ENCODE measurements around the gene AGPAT2.

AGPAT2 gene

GRCh38 chr9:136673975-136674785 lies 13.1 kb downstream of the AGPAT2 start:
- H3K4me3 ChIP-seq (ENCODE audit: low read length) = no peak overlapping the region
- no peaks in the 10 kb centered on the region for H3K79me2 ChIP-seq (ENCODE audit: low read length)
- H3K9ac ChIP-seq (ENCODE audit: low read length) = no peak overlapping the region
- peaks cover 13% of the 10 kb centered on the region for H3K27me3 ChIP-seq (ENCODE audit: low read depth, low read length)
- no peaks in the 10 kb centered on the region for H3K9me3 ChIP-seq (ENCODE audit: insufficient read depth, low read length)
- no peak overlapping the region for H3K4me2 ChIP-seq (ENCODE audit: low read length)
- H3K27ac ChIP-seq (ENCODE audit: low read length) = no peak overlapping the region
- no peaks in the 10 kb centered on the region for H3K4me1 ChIP-seq (ENCODE audit: low read length)
- H4K20me1 ChIP-seq (ENCODE audit: insufficient read depth, low read length) = peaks cover 6% of the 10 kb centered on the region
- TF ChIP-seq EZH2phosphoT487 (IDR thresholded peaks at IDR 0.05; ENCODE audit: low read depth) = no peak
- TF ChIP-seq, protein P1, sequence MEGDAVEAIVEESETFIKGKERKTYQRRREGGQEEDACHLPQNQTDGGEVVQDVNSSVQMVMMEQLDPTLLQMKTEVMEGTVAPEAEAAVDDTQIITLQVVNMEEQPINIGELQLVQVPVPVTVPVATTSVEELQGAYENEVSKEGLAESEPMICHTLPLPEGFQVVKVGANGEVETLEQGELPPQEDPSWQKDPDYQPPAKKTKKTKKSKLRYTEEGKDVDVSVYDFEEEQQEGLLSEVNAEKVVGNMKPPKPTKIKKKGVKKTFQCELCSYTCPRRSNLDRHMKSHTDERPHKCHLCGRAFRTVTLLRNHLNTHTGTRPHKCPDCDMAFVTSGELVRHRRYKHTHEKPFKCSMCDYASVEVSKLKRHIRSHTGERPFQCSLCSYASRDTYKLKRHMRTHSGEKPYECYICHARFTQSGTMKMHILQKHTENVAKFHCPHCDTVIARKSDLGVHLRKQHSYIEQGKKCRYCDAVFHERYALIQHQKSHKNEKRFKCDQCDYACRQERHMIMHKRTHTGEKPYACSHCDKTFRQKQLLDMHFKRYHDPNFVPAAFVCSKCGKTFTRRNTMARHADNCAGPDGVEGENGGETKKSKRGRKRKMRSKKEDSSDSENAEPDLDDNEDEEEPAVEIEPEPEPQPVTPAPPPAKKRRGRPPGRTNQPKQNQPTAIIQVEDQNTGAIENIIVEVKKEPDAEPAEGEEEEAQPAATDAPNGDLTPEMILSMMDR (IDR thresholded peaks at IDR 0.05; ENCODE audit: low read depth, low read length) = no peak
- no peak overlapping the region for H2AFZ ChIP-seq (ENCODE audit: low read depth, low read length)
- no peaks in the 10 kb centered on the region for H3K36me3 ChIP-seq (replicated peaks; ENCODE audit: low read depth, low read length)

- no peak overlapping the region for H3K4me3 ChIP-seq (ENCODE audit: low read length)
- H3K4me2 ChIP-seq (ENCODE audit: low read length) = no peak overlapping the region
- H3K9ac ChIP-seq (ENCODE audit: low read length) = no peak overlapping the region
- H3K27ac ChIP-seq (ENCODE audit: low read length) = no peak overlapping the region
- no peaks in the 10 kb centered on the region for H3K9me3 ChIP-seq (ENCODE audit: insufficient read depth, low read length)
- no peak for TF ChIP-seq EZH2phosphoT487 (IDR thresholded peaks at IDR 0.05; ENCODE audit: low read depth)
- TF ChIP-seq, protein P1 (IDR thresholded peaks at IDR 0.05; ENCODE audit: low read depth, low read length) = no peak
- H2AFZ ChIP-seq (ENCODE audit: low read depth, low read length) = no peak overlapping the region
- no peaks in the 10 kb centered on the region for H3K79me2 ChIP-seq (ENCODE audit: low read length)
- H3K4me1 ChIP-seq (ENCODE audit: low read length) = no peaks in the 10 kb centered on the region
- peaks cover 13% of the 10 kb centered on the region for H3K27me3 ChIP-seq (ENCODE audit: low read depth, low read length)
- H4K20me1 ChIP-seq (ENCODE audit: insufficient read depth, low read length) = no peaks in the 10 kb centered on the region
- no peaks in the 10 kb centered on the region for H3K36me3 ChIP-seq (replicated peaks; ENCODE audit: low read depth, low read length)
These were observed 13.9 kb downstream of the AGPAT2 start for GRCh38 chr9:136673088-136673974.

DNA sequence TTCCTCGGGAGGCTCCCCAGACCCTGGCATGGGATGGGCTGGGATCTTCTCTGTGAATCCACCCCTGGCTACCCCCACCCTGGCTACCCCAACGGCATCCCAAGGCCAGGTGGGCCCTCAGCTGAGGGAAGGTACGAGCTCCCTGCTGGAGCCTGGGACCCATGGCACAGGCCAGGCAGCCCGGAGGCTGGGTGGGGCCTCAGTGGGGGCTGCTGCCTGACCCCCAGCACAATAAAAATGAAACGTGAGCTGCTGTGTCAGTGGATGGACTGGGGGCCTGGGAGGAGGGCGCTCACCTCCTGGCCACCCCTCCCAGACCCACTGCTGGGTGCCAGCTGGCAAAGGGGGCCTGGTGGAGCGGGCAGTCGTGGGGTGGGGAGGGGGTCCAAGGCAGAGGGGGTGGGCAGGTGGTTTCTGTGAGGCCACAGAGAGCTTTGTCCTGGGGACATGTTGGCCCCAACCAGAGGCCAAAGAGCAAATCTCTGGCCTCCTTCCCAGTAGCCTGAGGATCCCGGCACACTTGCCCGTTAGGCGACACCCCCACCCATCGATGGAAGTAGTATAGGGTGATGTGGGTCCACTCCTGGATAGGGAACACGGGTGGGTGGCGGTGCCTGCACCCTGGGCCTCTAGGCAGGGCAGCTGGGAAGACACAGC lies 14.7 kb downstream of the AGPAT2 start:
- Histone ChIP-seq H4K20me1 (ENCODE audit: insufficient read depth, low read length) (no peaks in the 10 kb centered on the region), H3K79me2 (ENCODE audit: low read length) (no peaks in the 10 kb centered on the region), H3K9me3 (ENCODE audit: insufficient read depth, low read length) (no peaks in the 10 kb centered on the region), H3K9ac (ENCODE audit: low read length) (no peak overlapping the region), H3K27ac (ENCODE audit: low read length) (no peak overlapping the region), H3K4me3 (ENCODE audit: low read length) (no peak overlapping the region), H2AFZ (ENCODE audit: low read depth, low read length) (no peak overlapping the region), H3K4me1 (ENCODE audit: low read length) (no peaks in the 10 kb centered on the region), H3K36me3 (replicated peaks; ENCODE audit: low read depth, low read length) (no peaks in the 10 kb centered on the region), H3K4me2 (ENCODE audit: low read length) (no peak overlapping the region), H3K27me3 (ENCODE audit: low read depth, low read length) (peaks cover 19% of the 10 kb centered on the region)
- no peak for TF ChIP-seq EZH2phosphoT487 (IDR thresholded peaks at IDR 0.05; ENCODE audit: low read depth)
- TF ChIP-seq, protein P1 (IDR thresholded peaks at IDR 0.05; ENCODE audit: low read depth, low read length) = no peak
